Measurements from ENCODE around the gene GLYAT. TPM values are rescaled to one million over a fixed set of nuclear protein-coding genes. Genes with fewer than 3 reads are reported as not detected.

GLYAT gene
- total and polyA plus RNA-seq, 2 experiments from 2014 or later: 0.77 to 1.6 TPM

GRCh38 chr11:58744988-58745704 lies 13.4 kb upstream of the GLYAT start:
- H3K4me2 ChIP-seq: no peak overlapping the region

GRCh38 chr11:58742981-58743880 lies 11.5 kb upstream of the GLYAT start:
- Histone ChIP-seq H3K9me3 (ENCODE audit: low read depth) (no peaks in the 10 kb centered on the region), H4K20me1 (ENCODE audit: insufficient read depth, poor library complexity, severe bottlenecking) (no peaks in the 10 kb centered on the region), H3K27me3 (no peaks in the 10 kb centered on the region), H3K4me1 (ENCODE audit: insufficient read depth) (no peaks in the 10 kb centered on the region), H3K79me2 (no peaks in the 10 kb centered on the region), H3K4me3 (no peak overlapping the region), H3K4me2 (no peak overlapping the region), H2AFZ (no peak overlapping the region), H3K9me2 (replicated peaks; ENCODE audit: insufficient read depth) (no peaks in the 10 kb centered on the region), H3K27ac (no peak overlapping the region), H3K36me3 (replicated peaks; ENCODE audit: insufficient read depth, low read depth) (no peaks in the 10 kb centered on the region)
- no peak for DNase-seq (ENCODE audit: low spot score)
- TF ChIP-seq EZH2 (IDR thresholded peaks at IDR 0.05; ENCODE audit: borderline replicate concordance): no peak
- TF ChIP-seq CTCF (IDR thresholded peaks at IDR 0.05; ENCODE audit: poor library complexity): no peak
- TF ChIP-seq EZH2phosphoT487 (IDR thresholded peaks at IDR 0.05; ENCODE audit: low read depth, severe bottlenecking, unreplicated experiment): no peak
- WGBS (ENCODE audit: low lambda C conversion rate, missing lambda C conversion rate): 34% methylated on average over 3 of the region's 3 CpGs

More at GRCh38 chr11:58744988-58745704, 13.4 kb upstream of the GLYAT start:
- Histone ChIP-seq H3K27me3 (no peaks in the 10 kb centered on the region), H3K27ac (no peak overlapping the region), H3K9me2 (replicated peaks; ENCODE audit: insufficient read depth) (no peaks in the 10 kb centered on the region), H3K9me3 (ENCODE audit: low read depth) (no peaks in the 10 kb centered on the region), H4K20me1 (ENCODE audit: insufficient read depth, poor library complexity, severe bottlenecking) (no peaks in the 10 kb centered on the region), H3K4me1 (ENCODE audit: insufficient read depth) (no peaks in the 10 kb centered on the region), H3K79me2 (no peaks in the 10 kb centered on the region), H2AFZ (no peak overlapping the region), H3K36me3 (replicated peaks; ENCODE audit: insufficient read depth, low read depth) (no peaks in the 10 kb centered on the region), H3K4me3 (no peak overlapping the region)
- TF ChIP-seq EZH2phosphoT487 (IDR thresholded peaks at IDR 0.05; ENCODE audit: low read depth, severe bottlenecking, unreplicated experiment) (no peak), CTCF (IDR thresholded peaks at IDR 0.05; ENCODE audit: poor library complexity) (no peak), EZH2 (IDR thresholded peaks at IDR 0.05; ENCODE audit: borderline replicate concordance) (no peak)
- no peak for DNase-seq (ENCODE audit: low spot score)

GRCh38 chr11:58742140-58742539 lies 10.4 kb upstream of the GLYAT start:
- Histone ChIP-seq H3K4me1 (ENCODE audit: insufficient read depth) (no peaks in the 10 kb centered on the region), H3K36me3 (replicated peaks; ENCODE audit: insufficient read depth, low read depth) (no peaks in the 10 kb centered on the region), H3K9me3 (ENCODE audit: low read depth) (no peaks in the 10 kb centered on the region), H4K20me1 (ENCODE audit: insufficient read depth, poor library complexity, severe bottlenecking) (no peaks in the 10 kb centered on the region), H3K79me2 (no peaks in the 10 kb centered on the region), H3K4me2 (no peak overlapping the region), H3K4me3 (no peak overlapping the region), H2AFZ (no peak overlapping the region), H3K27ac (no peak overlapping the region), H3K9me2 (replicated peaks; ENCODE audit: insufficient read depth) (no peaks in the 10 kb centered on the region), H3K27me3 (no peaks in the 10 kb centered on the region)
- no peak for DNase-seq (ENCODE audit: low spot score)
- TF ChIP-seq EZH2 (IDR thresholded peaks at IDR 0.05; ENCODE audit: borderline replicate concordance): no peak
- TF ChIP-seq EZH2phosphoT487 (IDR thresholded peaks at IDR 0.05; ENCODE audit: low read depth, severe bottlenecking, unreplicated experiment): no peak
- TF ChIP-seq CTCF (IDR thresholded peaks at IDR 0.05; ENCODE audit: poor library complexity): no peak
- 58% methylated on average over 2 of the region's 2 CpGs for WGBS (ENCODE audit: low lambda C conversion rate, missing lambda C conversion rate)

Measured in hepatocyte (in vitro differentiated cells).